NB4 (cell line): Measurements from ENCODE around the gene ZBTB46.

ENCODE experiments used
- CTCF ChIP-seq: IDR thresholded peaks from one replicate; pipeline ENCODE4 v1.5.1; 2012; ENCODE audit warnings: low read depth, low read length
- POLR2A ChIP-seq: IDR thresholded peaks from 2 replicates; pipeline ENCODE4 v1.6.1; 2011; ENCODE audit warnings: mild to moderate bottlenecking; ENCODE audit not compliant: insufficient read length; ENCODE audit errors: extremely low read depth

- no peak for TF ChIP-seq CTCF
- no peak for TF ChIP-seq POLR2A
These were observed 56.8 kb downstream of the ZBTB46 start for GRCh38 chr20:63774306-63774705.
